NCI-H146 treated with DMSO at 0.1 percent for 48 hours (cell line): ENCODE data around the gene TAPBP.
A peak's percentile ranks its signal among the peaks of the same experiment; 100 is the strongest.
"Not testable (repeated sequence)": the region's sequence is repeated elsewhere in the genome, so short reads cannot be mapped to it uniquely, and the experiment has no call there.

Experiments
- DNase-seq: peaks from one replicate; lab custom pipeline; 2025; ENCODE audit not compliant: unreplicated experiment; lab: John Stamatoyannopoulos, UW

TAPBP gene

DNA sequence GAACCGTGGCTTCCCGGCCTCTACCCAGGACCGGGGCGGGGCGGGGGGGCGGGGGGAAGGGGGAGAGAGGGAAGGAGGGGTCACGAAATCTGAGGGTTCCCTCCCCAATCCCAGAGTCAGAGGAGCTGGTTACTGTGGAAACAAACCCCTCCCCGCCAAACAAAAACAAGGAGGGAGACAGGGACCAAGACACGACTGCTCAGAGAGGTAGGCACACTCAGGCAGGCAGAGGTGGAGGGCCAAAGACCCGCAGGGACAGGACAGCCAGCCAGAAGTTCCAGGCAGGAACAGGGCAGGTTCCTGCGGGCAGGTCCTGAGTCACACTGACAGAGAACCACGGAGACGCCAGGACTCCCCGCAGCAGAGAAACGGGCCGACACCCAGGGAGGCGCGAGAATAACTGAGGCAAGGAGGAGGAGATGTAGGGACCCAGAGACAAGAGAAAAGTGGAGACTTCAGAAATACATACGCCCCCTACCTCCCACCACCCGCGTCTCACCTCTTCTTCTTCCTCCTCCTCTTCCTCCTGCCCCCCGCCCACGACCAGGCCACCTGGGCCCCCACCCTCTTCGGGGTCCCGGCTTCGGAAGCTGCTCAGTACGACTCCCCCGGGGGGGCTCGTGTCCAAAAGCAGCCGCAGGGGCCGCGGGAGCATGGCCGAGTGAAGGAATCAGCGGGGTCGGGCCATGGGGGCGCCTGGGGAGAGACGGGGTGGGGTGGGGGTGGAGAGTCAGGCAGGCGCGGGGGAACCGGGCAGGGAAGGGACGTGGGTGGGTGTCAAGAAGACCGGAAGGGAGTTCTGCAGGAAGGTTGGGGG lies 15.7 kb downstream of the TAPBP start:
- DNase-seq, result no peak

GRCh38 chr6:33297406-33297955 lies 16.4 kb downstream of the TAPBP start:
- no peak for DNase-seq

- no peak for DNase-seq
Measured at GRCh38 chr6:33296797-33297405, 17.0 kb downstream of the TAPBP start.

- no peak for DNase-seq
Measured at GRCh38 chr6:33295621-33296369, 18.1 kb downstream of the TAPBP start.

DNA sequence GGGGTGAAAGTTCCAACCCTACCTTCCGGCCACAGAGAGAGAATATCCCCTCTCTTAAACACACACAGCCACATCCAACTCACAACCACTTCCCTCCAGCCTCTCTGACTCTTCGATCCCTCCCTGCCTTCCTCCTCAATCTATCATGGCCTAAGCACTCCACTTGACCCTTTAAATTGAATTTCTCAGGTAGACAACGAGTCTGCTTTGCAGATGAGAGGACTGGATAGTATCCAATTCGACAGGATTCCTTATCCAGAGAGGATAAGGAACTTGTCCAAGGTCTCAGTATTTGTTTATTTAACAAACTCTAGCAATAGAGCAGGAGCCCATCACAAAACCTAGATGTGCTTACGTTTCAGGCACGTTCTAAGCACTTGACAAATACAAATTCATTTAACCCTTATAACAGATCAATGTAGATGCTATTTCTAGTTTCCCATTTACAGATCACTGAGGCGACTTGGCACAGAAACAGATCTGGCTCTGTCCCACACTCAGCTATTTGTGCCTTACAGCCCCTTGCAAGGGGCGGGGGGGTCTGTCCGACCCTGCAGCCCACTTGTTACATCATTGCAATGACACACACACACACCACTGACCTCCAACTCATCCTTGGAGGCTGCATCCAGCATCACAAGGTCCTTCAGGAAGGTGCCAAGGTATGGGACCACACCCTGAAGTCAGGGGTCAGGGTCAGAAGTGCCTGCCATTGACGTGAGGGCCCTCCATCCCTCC lies 19.6 kb downstream of the TAPBP start:
- no peak for DNase-seq

- DNase-seq, result no peak
Measured at GRCh38 chr6:33292996-33293682, 20.7 kb downstream of the TAPBP start.

DNA sequence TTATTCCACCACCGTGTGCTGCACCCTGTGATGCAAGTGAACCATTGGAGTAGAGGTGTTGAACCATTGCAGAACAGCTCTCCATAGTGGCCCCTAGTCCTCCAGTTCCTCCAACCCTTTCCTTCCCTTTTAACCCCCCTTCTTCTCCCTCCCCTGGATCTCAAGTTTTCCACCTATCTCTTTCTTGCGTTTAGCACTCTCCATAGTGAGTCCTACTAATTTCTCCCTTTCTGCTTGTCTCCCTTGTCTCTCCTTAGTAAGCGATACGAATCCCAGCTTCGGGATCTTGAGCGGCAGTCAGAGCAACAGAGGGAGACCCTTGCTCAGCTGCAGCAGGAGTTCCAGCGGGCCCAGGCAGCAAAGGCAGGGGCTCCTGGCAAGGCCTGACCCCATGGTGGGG lies 23.4 kb downstream of the TAPBP start:
- DNase-seq, result no peak

DNA sequence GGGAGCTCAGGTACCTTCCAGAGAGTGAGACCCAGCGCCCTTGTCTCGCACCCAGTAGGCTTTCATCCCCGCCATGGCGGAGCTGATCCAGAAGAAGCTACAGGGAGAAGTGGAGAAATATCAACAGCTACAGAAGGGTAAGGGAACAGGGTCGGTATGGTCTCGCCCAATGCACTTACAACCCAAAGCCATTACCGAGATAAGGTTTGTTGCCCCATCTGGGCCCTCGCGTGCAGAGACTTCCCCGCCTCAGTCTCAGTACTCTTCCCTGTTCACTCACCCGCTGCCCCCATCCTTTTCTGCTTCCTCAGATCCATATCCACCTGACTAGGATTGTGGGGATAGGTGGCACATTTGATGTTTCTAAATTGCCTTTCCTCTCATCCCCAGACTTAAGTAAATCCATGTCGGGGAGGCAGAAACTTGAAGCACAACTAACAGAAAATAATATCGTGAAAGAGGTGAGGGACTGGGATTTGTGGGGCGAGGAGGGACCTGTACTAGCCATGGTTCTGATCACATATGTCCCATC lies 24.0 kb downstream of the TAPBP start:
- no peak for DNase-seq

DNA sequence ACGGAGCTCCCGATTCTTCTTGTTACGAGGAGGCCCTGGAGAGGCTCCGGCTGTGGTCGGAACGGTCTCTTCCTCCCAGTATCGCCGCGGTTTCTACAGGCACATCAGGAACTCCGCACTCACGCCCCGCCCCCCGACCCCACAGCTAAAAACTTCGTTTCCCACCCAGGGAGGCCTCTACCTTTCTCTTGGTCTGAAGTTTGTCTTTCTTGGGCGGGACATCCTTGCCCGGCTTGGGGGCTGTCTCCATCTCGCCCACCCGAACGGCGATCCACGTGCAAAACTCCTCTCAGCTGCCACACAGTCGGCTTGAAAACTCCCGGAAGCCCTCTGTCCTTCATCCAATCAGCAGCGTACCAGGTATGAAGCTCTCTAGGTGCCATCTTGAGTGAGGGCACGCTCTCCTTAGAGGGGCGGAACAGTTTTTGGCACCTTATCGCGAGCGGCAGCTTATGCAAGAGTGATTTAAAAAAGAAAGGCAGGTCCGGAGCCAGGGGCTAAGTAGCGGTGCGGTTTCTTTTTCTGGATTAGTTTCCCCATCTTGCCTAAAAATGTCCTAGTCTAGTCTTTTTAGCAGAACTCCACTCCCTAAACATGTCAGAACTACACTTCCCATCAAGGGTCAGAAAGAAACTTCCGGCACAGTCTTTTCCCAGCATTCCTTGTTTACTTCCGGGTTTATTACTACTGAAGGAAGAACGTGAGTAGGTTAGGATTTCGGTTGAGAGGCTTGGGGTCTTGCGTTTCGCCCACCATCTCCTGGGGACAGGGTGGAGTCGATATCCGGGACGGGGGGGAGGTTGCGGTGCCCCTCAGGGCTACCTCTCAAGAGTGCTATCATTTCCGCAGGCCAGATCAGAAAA lies 24.7 kb downstream of the TAPBP start, which contains the start of the genes PFDN6 and WDR46:
PFDN6 (plus strand) TSS at position 681 of the 863 bp plus-strand sequence. CDS start 256 bp downstream, outside the sequence.
WDR46 (minus strand) TSS at position 319 of the 863 bp plus-strand sequence; CDS start at position 250, 69 bp downstream.
- DNase-seq, result peak; percentile 88

DNA sequence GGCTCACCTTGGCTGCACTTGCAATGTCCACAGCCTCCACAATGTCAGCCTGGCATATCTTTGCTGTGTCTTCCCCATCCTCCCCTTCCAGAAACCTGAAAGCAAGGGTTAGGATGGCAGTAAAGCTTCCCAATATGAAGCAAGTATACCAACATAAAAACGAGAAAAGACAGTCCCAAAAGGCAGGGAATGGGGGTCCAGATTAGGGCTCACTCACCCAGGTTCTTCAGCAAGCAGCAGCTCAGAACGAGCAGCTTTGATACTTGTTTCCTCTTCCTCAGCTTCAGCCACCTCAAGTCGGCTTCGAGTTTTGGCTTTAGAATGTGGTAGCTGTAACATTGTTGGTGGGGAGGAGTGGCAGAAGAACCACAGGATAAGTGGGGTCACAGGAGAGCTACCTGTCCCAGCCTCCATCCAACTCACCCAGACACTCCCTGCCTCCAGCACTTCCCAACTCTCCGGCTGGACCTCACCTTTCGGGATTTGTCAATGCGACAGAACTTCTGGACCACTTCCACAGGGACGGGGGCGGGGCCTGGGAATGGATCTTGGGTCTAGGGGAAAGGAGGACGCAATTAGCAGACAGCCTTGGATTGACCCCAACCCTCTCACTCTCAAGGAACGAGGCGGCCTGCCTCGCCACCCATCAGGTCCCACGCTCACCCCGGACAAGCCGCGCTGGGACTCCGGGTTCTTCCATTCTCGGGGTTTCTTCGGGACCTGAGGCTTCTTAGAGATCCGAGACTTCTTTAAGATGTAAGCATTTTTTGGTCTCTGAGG lies 25.5 kb downstream of the TAPBP start:
- no peak for DNase-seq

GRCh38 chr6:33286946-33287914 lies 26.6 kb downstream of the TAPBP start:
- no peak for DNase-seq

DNA sequence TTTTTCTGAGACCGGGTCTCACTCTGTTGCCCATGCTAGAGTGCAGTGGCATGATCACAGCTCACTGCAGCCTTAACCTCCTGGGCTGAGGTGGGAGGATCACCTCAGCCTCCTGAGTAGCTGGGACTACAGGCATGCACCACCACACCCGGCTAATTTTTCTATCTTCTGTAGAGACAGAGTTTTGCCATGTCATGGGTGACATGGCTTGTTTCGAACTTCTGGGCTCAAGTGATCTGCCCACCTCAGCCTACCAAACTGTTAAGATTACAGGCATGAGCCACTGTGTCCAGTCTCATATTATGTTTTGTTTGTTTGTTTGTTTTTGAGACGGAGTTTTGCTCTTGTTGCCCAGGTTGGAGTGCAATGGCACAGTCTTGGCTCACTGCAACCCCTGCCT lies 28.7 kb downstream of the TAPBP start:
- DNase-seq, result not testable (repeated sequence)

GRCh38 chr6:33280539-33280938 lies 33.3 kb downstream of the TAPBP start:
- DNase-seq, result no peak

- no peak for DNase-seq
Measured at GRCh38 chr6:33279971-33280511, 33.8 kb downstream of the TAPBP start.

DNA sequence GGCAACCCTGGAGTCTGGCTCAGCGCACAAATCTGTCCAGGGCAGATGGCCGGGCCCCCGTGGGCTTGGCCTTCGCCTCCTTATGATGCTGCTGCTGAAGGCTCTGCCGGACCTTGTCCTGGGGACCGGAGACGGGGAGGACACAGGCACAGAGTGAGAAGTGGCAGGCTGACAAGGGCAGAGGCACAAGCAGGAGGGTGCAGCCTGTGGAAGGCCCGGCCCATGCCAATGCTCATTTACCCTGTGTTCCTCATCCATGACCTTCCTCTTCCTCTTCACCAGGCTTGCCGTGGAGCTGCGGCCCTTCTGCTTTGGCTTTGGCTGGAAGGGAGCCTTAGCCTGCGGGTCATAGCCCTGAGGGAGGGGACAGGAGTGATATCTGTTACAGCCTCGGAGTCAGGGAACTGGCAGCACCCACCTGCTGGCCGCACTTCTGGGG lies 34.6 kb downstream of the TAPBP start:
- DNase-seq, result no peak

DNA sequence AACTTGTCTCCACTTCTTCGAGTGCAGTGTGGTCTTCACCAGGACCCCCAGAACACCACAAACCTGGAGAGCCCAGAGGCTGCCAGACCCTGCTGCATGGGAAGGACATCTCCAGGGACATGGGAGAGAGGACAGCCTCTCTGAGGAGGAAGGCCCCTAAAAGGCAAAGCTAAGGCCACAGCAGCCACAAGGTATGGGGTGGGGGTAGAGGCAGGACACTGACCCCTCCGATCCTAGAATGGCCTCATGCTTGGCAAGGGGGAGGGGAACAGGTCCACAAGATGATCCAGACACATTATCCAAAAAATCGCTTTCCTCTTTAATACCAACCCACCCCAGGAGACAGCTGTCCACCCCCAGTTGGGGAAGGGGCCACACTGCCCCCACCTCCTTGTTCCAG lies 35.1 kb downstream of the TAPBP start:
- no peak for DNase-seq

GRCh38 chr6:33278392-33278741 lies 35.5 kb downstream of the TAPBP start:
- DNase-seq, result no peak
